SKM-1 (cell line): ENCODE data around the gene CAMK2A.

Experiments used
- DNase-seq: peaks from one replicate; lab custom pipeline; 2025; ENCODE audit not compliant: unreplicated experiment; lab: John Stamatoyannopoulos, UW

The CAMK2A gene

GRCh38 chr5:150300496-150301169 lies 11.1 kb upstream of the CAMK2A start:
- DNase-seq, result no peak

GRCh38 chr5:150299571-150300327 lies 10.2 kb upstream of the CAMK2A start:
- DNase-seq, result no peak

GRCh38 chr5:150298701-150299451 lies 9.3 kb upstream of the CAMK2A start:
- DNase-seq, result no peak

GRCh38 chr5:150297934-150298595 lies 8.5 kb upstream of the CAMK2A start:
- no peak for DNase-seq

GRCh38 chr5:150297236-150297890 lies 7.8 kb upstream of the CAMK2A start:
- no peak for DNase-seq

GRCh38 chr5:150296496-150296895 lies 6.9 kb upstream of the CAMK2A start:
- DNase-seq, result no peak

GRCh38 chr5:150295741-150296486 lies 6.3 kb upstream of the CAMK2A start:
- no peak for DNase-seq

GRCh38 chr5:150295172-150295634 lies 5.6 kb upstream of the CAMK2A start:
- no peak for DNase-seq

GRCh38 chr5:150294551-150295071 lies 5.0 kb upstream of the CAMK2A start:
- no peak for DNase-seq

- no peak for DNase-seq
Measured at GRCh38 chr5:150293091-150293941, 3.7 kb upstream of the CAMK2A start.

GRCh38 chr5:150291388-150292385 lies 2.1 kb upstream of the CAMK2A start:
- no peak for DNase-seq

- DNase-seq, result no peak
Measured at GRCh38 chr5:150288791-150289190, 782 bp downstream of the CAMK2A start.

GRCh38 chr5:150288361-150288760 lies 1.2 kb downstream of the CAMK2A start:
- no peak for DNase-seq

GRCh38 chr5:150286820-150287219 lies 2.8 kb downstream of the CAMK2A start:
- DNase-seq, result no peak

- no peak for DNase-seq
Measured at GRCh38 chr5:150285114-150285513, 4.5 kb downstream of the CAMK2A start.

- DNase-seq, result no peak
Measured at GRCh38 chr5:150284311-150284710, 5.3 kb downstream of the CAMK2A start.

- no peak for DNase-seq
Measured at GRCh38 chr5:150283904-150284303, 5.7 kb downstream of the CAMK2A start.

GRCh38 chr5:150281987-150282386 lies 7.6 kb downstream of the CAMK2A start:
- no peak for DNase-seq
